ENCODE measurements around the gene MYO7A. TPM values are rescaled to one million over a fixed set of nuclear protein-coding genes. Genes with fewer than 3 reads are reported as not detected.

MYO7A gene
- total and polyA plus RNA-seq, 2 experiments from 2014 or later: not detected

DNA sequence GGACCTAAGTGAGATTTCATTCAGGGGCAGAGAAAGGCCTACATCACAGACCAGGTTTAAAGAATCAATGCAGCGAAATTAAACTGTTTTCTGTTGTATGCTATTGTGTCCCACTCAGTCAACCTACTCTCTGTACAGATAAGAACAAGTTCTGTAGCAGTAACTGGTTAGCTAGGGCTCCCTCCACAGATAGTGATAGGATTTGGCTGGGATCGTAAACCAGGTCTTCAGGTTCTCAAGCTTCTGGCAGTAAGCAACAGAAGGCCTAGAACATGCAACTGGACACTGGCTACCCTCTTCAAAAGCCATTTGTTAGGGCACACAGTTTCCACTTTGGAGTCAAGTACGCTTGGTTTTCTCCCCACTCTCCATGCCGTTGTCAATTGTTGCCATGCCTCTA, 104.2 kb downstream of the MYO7A start:
- Histone ChIP-seq H3K9me2 (ENCODE audit: insufficient read depth) (no peaks in the 10 kb centered on the region), H3K36me3 (ENCODE audit: low read depth) (no peaks in the 10 kb centered on the region), H3K9me3 (ENCODE audit: low read depth) (no peaks in the 10 kb centered on the region), H3K4me2 (ENCODE audit: unreplicated experiment) (no peak overlapping the region), H3K79me2 (ENCODE audit: insufficient read depth) (no peaks in the 10 kb centered on the region), H3K4me1 (ENCODE audit: insufficient read depth) (no peaks in the 10 kb centered on the region), H4K20me1 (ENCODE audit: insufficient read depth) (no peaks in the 10 kb centered on the region), H3K27me3 (replicated peaks; ENCODE audit: insufficient read depth) (no peaks in the 10 kb centered on the region), H2AFZ (no peak overlapping the region), H3F3A (ENCODE audit: insufficient read depth) (no peaks in the 10 kb centered on the region), H3K27ac (no peak overlapping the region), H3K4me3 (no peak overlapping the region), H3K9ac (no peak overlapping the region)
- 89 to 92% methylated on average over 4 of the region's 4 CpGs for WGBS, 2 experiments (ENCODE audit: low coverage in 1 of 2, low lambda C conversion rate in 2 of 2, missing lambda C conversion rate in 2 of 2)
- DNase-seq: no peak
- in situ Hi-C loops (cut with MboI): no loop called here
- TF ChIP-seq EZH2 (IDR thresholded peaks at IDR 0.05; ENCODE audit: insufficient read depth, poor library complexity, severe bottlenecking) (no peak), EZH2phosphoT487 (IDR thresholded peaks at IDR 0.05; ENCODE audit: insufficient read depth, low read depth) (no peak)

- H3K36me3 ChIP-seq (ENCODE audit: low read depth): no peaks in the 10 kb centered on the region
- TF ChIP-seq EZH2phosphoT487 (IDR thresholded peaks at IDR 0.05; ENCODE audit: insufficient read depth, low read depth): no peak
- no peak for TF ChIP-seq EZH2 (IDR thresholded peaks at IDR 0.05; ENCODE audit: insufficient read depth, poor library complexity, severe bottlenecking)
- H3K27me3 ChIP-seq (replicated peaks; ENCODE audit: insufficient read depth): no peaks in the 10 kb centered on the region
- WGBS, 2 experiments (ENCODE audit: low coverage in 1 of 2, low lambda C conversion rate in 2 of 2, missing lambda C conversion rate in 2 of 2): 97% methylated on average over 3 of the region's 3 CpGs
- no peaks in the 10 kb centered on the region for H3F3A ChIP-seq (ENCODE audit: insufficient read depth)
- no peaks in the 10 kb centered on the region for H3K9me2 ChIP-seq (ENCODE audit: insufficient read depth)
- no peaks in the 10 kb centered on the region for H4K20me1 ChIP-seq (ENCODE audit: insufficient read depth)
- H3K4me3 ChIP-seq: no peak overlapping the region
- no peak for DNase-seq
- no peak overlapping the region for H3K27ac ChIP-seq
- no peaks in the 10 kb centered on the region for H3K9me3 ChIP-seq (ENCODE audit: low read depth)
- no peak overlapping the region for H2AFZ ChIP-seq
- no peaks in the 10 kb centered on the region for H3K79me2 ChIP-seq (ENCODE audit: insufficient read depth)
- in situ Hi-C loops (cut with MboI): no loop called here
- no peak overlapping the region for H3K9ac ChIP-seq
- H3K4me1 ChIP-seq (ENCODE audit: insufficient read depth): no peaks in the 10 kb centered on the region
- no peak overlapping the region for H3K4me2 ChIP-seq (ENCODE audit: unreplicated experiment)
Observed at GRCh38 chr11:77233011-77233410, 105.0 kb downstream of the MYO7A start.

DNA sequence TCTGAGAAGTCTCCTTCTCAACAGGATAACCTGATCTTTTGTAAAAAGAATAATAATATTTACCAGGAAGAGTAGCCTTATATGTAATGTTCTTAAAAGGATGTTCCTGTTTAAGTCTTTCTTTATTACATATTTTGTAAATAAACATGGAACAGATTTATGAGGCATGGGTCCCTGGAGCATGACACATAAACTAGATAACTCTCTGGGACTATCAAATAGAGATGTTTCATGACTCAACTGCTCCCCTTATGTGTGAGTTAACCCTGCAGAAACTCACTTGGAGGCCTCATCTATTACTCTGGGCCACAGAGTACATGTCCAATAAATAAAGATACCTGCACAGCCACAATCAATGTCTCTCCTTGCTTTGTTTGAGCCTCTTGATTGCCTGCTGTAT, 108.9 kb downstream of the MYO7A start:
- in situ Hi-C loops (cut with MboI): no loop called here
- Histone ChIP-seq H3K4me2 (ENCODE audit: unreplicated experiment) (no peak overlapping the region), H3K9me3 (ENCODE audit: low read depth) (no peaks in the 10 kb centered on the region), H3K27me3 (replicated peaks; ENCODE audit: insufficient read depth) (no peaks in the 10 kb centered on the region), H4K20me1 (ENCODE audit: insufficient read depth) (no peaks in the 10 kb centered on the region), H3K36me3 (ENCODE audit: low read depth) (no peaks in the 10 kb centered on the region), H2AFZ (no peak overlapping the region), H3K79me2 (ENCODE audit: insufficient read depth) (no peaks in the 10 kb centered on the region), H3K4me3 (no peak overlapping the region), H3K9ac (no peak overlapping the region), H3F3A (ENCODE audit: insufficient read depth) (no peaks in the 10 kb centered on the region), H3K4me1 (ENCODE audit: insufficient read depth) (no peaks in the 10 kb centered on the region), H3K9me2 (ENCODE audit: insufficient read depth) (no peaks in the 10 kb centered on the region), H3K27ac (no peak overlapping the region)
- TF ChIP-seq EZH2phosphoT487 (IDR thresholded peaks at IDR 0.05; ENCODE audit: insufficient read depth, low read depth) (no peak), EZH2 (IDR thresholded peaks at IDR 0.05; ENCODE audit: insufficient read depth, poor library complexity, severe bottlenecking) (no peak)
- DNase-seq: peak; percentile 7

DNA sequence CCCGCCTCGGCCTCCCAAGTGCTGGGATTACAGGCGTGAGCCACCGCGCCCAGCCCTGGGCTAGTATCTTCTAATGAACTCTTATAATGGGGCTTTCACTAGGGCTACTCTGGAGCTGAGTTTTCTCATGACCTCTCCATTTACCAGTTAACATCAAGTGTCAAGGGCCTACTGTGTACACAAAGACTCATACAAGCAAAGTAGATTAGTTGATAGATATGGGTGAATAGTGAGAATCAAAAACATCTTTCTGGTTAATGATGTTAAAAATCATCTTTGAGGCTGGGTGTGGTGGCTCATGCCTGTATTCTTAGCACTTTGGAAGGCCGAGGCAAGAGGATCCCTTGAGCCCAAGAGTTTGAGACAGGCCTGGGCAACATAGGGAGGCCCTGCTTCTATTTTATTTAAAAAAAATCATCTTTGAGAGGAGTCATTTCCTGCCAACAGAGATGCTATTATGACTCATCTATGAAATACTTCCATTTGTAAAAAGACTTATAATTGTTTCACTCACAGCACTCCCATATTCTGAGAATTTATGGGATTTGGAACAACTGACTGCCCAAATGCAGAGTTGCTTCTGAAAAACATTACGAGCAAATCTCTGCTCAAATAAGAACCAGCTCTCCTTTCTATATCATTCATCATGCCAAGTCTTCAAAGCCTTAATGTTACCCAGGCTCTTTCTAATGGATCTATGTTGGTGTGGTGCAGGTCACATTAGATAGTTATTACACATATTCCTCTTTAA, 116.4 kb downstream of the MYO7A start:
- H3K27ac ChIP-seq: peak overlapping the region; percentile 70
- no peaks in the 10 kb centered on the region for H3K9me3 ChIP-seq (ENCODE audit: low read depth)
- peak; percentile 81 for DNase-seq
- H2AFZ ChIP-seq: peak overlapping the region; percentile 64
- TF ChIP-seq EZH2 (IDR thresholded peaks at IDR 0.05; ENCODE audit: insufficient read depth, poor library complexity, severe bottlenecking): no peak
- TF ChIP-seq EZH2phosphoT487 (IDR thresholded peaks at IDR 0.05; ENCODE audit: insufficient read depth, low read depth): 0 out of 2 replicates have a peak, but pooled peaks have one; percentile 60
- peak overlapping the region; percentile 29; the same call in 1 of the 2 replicates for H3K4me3 ChIP-seq
- H3F3A ChIP-seq (ENCODE audit: insufficient read depth): peaks cover 23% of the 10 kb centered on the region
- WGBS, 2 experiments (ENCODE audit: low coverage in 1 of 2, low lambda C conversion rate in 2 of 2, missing lambda C conversion rate in 2 of 2): 70 to 72% methylated on average over 7 of the region's 7 CpGs
- H3K4me2 ChIP-seq (ENCODE audit: unreplicated experiment): peak overlapping the region; percentile 45
- H3K36me3 ChIP-seq (ENCODE audit: low read depth): no peaks in the 10 kb centered on the region
- peaks cover 14% of the 10 kb centered on the region for H3K4me1 ChIP-seq (ENCODE audit: insufficient read depth)
- no peaks in the 10 kb centered on the region for H4K20me1 ChIP-seq (ENCODE audit: insufficient read depth)
- no peaks in the 10 kb centered on the region for H3K9me2 ChIP-seq (ENCODE audit: insufficient read depth)
- H3K9ac ChIP-seq: peak overlapping the region; percentile 39
- in situ Hi-C loops (cut with MboI): no loop called here
- no peaks in the 10 kb centered on the region for H3K79me2 ChIP-seq (ENCODE audit: insufficient read depth)
- no peaks in the 10 kb centered on the region for H3K27me3 ChIP-seq (replicated peaks; ENCODE audit: insufficient read depth)
